ENCODE results near the gene ZNF783.

ZNF783 gene

DNA sequence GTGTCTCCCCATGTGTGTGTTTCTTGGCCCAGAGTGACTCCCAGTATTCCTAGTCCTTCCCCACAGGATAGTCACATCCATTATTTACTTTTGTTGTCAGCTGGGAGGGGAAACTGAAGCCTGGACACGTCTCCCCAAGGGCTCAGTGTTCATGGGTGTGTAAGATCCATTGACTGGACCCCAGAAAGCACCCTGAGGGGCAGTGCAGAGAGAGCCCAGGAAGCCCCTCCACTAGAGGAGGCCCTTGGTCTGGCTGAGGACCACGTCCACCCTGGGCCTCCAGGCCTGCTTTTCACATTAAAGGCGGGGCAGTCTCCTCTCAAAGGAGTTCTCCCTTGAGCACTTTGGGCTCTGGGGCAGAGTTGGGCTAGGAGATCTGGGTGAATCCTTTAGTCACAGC is 21.3 kb downstream of the ZNF783 start:
- no peak for DNase-seq

DNA sequence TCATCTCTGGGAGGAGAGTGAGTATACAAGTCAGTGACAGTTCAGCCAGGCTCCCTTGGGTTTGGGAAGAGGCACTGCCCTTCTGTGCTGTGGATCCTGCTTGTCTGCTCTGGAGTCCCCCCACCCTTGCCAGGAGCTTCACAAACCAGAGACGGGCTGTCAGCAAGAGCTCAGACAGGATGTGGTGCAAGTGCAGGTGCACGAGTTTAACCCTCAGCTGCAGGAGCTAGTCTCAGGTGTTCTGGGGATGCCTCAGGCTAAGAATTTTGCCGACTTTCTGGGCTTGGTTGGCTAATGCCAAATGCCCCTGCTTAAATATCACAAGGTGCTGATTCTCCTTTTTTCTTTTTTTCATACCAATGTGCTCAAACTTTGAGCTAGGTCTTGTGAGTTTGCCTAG is 22.3 kb downstream of the ZNF783 start:
- peak; percentile 35 for DNase-seq

DNA sequence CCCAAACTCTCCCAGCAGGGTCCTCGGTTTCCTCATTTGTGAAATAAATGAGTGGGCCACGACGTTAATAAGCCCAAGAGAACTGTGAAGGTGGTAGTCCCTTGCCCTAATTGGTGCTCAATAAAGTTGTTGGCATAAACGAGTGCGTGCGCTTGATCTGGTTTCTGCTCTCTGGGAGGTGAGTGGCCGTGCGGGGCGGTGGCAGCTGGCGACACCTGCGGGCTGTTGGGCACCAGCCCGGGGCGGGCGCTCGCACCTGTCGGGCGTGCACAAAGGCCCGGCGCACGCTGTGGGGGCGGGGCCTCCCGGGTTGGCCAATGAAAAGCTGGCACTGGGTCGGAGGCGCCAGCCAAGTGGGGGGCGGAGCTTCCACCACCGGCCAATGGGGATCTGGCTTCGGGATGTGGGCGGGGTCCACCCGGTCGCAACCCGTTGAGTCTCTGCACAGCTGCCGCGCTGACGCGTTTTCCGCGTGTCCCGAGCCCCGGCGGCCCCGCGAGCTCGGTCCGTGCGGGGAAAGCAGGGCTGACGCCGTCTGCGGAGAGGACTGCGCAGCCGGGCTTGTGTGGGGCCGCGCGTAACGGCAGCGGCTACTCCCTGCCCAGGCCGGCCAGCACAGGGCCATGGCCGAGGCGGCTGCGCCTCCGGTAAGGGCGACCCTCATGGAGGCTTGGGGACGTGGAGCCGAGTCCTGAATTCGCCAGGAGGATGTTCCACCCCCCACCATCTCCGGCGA is 23.0 kb downstream of the ZNF783 start:
- DNase-seq, result peak; percentile 99

DNA sequence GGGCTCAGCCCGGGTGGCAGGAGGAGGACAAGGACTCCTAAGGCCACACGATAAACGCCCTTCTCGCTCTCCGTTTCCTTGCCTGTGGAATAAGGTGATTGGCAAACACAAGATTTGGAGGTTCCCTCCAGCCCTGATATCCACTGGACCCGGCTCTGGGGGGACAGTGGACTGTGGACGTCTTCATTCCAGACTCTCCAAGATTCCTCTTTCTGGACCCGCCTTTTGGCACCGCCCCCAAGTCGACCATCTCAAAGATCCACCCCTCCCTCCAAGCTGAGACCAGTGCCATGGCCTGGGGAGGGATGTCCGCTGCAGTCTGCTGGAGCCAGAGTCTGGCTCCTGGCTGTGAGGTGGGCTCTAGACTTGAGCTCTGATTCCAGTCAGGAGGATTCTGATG is 23.6 kb downstream of the ZNF783 start:
- no peak for DNase-seq

GRCh38 chr7:149286811-149287400 is 24.9 kb downstream of the ZNF783 start:
- DNase-seq, result no peak

- DNase-seq, result no peak
These were observed 25.6 kb downstream of the ZNF783 start for GRCh38 chr7:149287622-149288021.

DNA sequence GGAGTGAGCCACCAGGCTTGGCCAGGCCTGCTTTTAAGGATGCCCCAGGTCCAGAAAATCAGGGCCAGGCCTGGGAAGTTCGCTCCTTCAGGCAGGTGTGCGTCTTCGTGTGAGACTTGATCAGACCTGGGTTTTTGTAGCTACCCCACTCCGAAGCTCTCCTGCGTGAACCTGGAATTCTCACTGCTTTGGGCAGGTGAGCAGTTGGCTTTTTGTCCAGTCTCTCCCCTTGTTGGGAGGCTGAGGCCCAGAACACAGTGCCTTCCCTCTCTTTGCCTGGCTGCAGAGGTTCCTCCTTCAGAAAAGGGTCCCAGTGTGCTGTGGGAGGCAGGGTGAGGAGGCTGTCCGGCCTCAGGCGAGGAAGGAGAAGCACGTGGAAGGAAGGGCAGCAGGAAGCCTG is 27.3 kb downstream of the ZNF783 start:
- DNase-seq, result no peak

DNA sequence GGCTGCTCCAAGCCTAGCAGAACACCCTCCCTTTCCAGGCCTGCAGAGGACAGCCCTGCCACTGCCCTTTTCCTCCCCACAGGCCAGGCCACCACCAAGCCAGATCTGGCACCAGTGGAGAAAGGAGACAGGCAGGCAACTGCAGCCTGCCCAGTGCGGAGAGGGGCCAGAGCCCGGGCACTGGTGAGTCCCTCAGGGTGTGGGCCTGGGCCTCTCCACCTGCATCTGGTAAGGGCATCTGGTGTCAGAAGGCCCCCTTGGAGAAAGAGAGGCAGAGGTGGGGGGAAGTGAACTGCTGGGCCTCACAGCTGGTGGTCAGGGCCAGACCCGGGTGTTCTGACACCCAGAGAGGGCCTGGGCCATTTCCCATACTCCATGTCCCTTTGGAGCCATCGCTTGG is 27.9 kb downstream of the ZNF783 start:
- no peak for DNase-seq

DNA sequence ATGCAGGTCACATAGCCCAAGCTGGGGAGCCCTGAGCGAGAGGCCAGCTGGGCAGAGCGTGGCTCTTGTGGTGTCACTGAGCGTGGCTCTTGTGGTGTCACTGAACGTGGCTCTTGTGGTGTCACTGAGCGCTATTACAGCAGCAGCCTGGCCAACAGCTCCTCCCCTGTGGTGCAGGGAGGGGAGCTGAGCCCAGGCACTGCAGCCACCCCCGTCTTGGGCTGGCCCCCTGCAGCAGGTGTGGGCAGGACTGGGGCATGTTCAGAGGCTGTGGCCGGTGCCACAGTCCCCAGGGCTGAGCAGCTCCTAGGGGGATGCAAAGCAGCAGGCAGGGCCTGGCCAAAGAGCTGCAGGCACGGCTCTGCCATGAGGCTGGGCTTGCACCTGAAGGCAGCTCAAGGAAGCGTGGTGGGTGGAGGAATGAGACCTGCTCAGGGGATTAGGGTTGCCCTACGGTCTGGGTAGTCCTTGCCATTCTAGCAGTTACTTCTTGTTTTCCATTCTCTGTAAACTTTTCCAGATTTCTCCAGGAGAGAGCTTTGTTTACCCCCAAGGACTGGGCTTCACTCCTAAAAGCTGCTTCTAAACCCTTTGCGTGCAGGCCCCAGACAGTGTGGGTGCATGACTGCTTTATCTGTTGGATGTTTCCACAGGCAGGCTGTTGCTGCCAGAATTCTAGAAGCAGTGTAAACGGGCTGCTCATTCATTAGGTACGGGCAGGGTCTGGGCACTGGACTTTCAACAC is 29.2 kb downstream of the ZNF783 start:
- DNase-seq, result no peak

- DNase-seq, result no peak
These were observed 29.9 kb downstream of the ZNF783 start for GRCh38 chr7:149291781-149292461.

- no peak for DNase-seq
These were observed 30.4 kb downstream of the ZNF783 start for GRCh38 chr7:149292462-149292823.

DNA sequence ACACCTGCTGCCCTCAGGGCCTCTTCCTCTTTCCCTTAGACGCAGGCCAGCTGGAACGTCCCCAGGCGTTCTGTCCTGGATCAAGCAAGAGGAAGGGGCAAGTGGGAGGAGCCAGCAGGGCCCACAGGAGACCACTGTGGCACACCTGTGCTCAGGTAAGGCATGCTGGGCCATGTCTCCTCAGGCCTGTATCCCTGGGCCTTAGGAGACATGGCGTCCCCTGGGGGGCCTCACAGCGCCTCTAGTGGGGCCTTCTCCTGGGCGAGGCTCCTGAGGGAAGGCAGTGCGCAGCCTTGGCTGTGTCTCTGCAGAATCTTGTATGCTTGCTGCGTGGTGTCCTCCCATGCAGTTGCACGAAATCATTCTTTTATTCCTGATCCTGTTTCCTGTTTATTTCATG is 31.3 kb downstream of the ZNF783 start:
- DNase-seq, result no peak

DNA sequence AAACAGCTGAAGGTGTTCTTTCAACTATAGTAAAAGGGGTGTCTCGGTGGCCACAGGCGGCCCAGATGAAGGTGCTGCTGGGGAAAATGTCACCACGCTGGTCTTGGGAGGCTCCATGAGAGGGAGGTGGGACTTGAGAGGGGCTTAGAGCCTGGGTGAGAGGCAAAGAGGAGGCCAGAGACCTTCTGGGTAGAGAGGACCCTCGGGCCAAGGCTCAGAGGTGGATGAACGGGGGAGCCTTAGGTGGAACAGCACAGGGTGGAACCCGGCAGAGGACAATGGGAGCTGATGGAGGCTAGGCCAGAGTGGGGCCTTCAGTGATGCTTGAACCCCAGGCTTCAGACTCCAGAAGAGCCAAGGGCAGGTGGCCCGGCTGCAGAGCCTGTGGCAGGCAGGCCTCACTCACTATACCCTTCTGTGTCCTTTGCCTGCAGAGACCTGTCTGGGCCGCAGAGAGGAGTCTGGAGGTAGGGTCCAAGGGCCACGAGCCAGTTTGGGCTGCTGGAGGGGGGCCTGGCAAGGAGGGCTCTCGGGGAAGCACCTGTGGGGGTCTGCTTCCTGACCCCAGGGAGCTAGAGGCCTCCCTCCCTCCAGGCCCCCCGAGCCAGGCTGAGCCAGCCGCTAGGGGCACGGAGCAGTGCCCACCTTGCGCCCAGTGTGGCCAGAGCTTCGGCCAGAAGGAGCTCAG is 32.1 kb downstream of the ZNF783 start:
- no peak for DNase-seq

GRCh38 chr7:149294634-149295480 is 32.9 kb downstream of the ZNF783 start:
- DNase-seq, result no peak

DNA sequence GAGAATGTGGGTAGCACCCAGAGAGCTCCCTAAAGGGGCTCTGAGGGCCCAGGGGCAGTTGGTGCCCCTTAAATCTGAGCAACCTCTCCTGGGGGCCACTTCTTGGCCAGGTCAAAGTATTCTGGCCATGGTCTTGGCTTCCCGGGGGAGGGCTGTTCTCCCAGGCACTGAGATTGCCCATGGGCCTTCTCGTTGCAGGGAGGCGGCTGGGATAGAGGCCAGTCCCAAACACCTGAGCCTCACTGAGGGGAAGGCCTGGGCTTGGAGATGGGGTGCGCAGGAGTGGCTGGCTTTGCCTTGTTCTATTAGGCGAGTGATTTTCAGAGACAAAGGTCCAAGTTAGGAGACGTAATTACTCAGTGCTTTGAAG is 33.5 kb downstream of the ZNF783 start:
- DNase-seq, result no peak

GRCh38 chr7:149296368-149296767 is 34.4 kb downstream of the ZNF783 start:
- DNase-seq, result no peak

GRCh38 chr7:149297034-149297755 is 35.2 kb downstream of the ZNF783 start:
- DNase-seq, result no peak

DNA sequence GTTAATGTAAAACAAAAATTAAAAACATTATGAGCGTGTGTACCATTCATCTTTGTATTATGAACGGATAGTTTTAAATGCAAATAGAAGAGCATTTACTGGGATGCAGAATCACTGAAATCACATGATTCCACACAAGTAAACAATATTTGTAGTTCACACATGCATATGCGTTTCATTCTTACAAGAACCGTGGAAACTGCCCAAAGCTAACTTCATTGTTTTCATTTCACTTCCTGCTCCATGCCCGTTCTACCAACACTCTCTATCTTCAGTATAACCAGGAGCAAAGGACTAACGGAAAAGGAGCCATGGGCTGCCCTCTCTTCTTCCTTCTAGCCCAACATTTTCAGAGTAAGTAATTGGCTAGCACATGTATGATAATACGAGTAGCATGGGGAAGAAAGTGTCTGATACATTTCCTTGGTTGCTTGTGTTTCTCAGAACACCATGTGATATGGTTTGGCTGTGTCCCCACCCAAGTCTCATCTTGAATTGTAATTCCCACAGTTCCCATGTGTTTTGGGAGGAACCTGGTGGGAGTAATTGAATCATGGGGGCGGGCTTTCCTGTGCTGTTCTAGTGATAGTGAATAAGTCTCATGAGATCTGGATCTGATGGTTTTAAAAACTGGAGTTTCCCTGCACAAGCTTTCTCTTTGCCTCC is 38.8 kb downstream of the ZNF783 start:
- no peak for DNase-seq

DNA sequence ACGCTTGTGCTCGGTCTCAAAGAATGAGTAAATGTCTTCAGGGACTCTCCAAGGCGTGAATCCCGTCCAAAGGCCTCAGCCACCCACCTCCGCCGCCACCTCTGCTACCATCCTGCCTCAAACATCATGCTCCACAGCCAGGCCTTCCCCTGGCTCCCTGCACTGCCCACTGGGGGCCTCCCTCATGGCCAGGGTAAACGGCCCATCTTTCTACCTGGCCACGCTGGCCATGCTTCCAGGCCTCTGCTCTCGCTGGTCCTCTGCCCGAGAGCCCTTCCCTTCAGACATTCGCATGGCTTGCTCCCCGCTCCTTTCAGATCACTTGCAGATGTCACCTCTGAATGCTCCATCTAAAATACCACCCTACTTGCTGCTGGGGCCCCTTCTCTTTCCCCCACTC is 40.2 kb downstream of the ZNF783 start:
- DNase-seq, result no peak

GRCh38 chr7:149302865-149303264 is 40.9 kb downstream of the ZNF783 start:
- no peak for DNase-seq

DNA sequence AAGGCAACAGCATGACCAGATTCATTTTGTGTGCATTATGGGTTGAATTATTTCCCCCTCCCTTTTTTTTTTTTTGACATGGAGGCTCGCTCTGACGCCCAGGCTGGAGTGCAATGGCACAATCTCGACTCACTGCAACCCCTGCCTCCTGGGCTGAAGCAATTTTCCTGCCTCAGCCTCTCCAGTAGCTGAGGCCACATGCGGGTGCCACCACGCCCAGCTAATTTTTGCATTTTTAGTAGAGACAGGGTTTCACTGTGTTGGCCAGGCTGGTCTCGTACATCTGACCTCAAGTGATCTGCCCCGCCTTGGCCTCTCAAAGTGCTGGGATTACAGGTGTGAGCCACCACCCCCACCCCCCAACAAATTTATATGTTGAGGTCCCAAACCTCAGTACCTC is 42.0 kb downstream of the ZNF783 start:
- no peak for DNase-seq

Data from stimulated activated CD4-positive, alpha-beta T cell treated with anti-CD3 and anti-CD28 coated beads, Interleukin-4, amount 100 ng/mL, for 1 hour (primary cell).